Measurements from ENCODE around the gene PRAMEF11.
"Not testable (repeated sequence)": the region's sequence is repeated elsewhere in the genome, so short reads cannot be mapped to it uniquely, and the experiment has no call there.

DNA sequence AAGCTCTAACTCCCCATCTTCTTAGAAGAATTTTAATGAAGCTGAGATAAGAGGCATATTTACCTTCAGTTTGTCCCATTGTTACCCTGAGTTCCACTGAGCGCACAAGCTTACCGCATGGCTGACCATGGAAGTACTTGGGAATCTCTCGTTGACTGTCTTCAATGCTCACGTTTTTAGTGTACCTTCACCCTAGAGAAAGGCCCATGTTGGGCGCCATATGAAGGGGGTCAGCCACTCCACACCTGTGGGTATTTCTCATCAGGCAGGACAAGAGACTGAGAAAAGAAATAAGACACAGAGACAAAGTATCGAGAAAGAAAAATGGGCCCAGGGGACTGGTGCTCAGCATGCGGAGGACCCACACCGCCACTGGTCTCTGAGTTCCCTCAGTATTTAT is 46.5 kb downstream of the PRAMEF11 start:
- TF ChIP-seq JUN (IDR thresholded peaks at IDR 0.05; ENCODE audit: borderline replicate concordance, insufficient read depth, insufficient read length, low read depth); POLR2AphosphoS5 (IDR thresholded peaks at IDR 0.05; ENCODE audit: insufficient read depth, low read depth, low read length); POLR2A (IDR thresholded peaks at IDR 0.05; ENCODE audit: low read depth, low read length); MYC (IDR thresholded peaks at IDR 0.05; ENCODE audit: low read depth, low read length); CTCF (IDR thresholded peaks at IDR 0.05; ENCODE audit: extremely low read depth in 1 of 2, insufficient read depth in 1 of 2, low read depth in 1 of 2, low read length in 2 of 2): not testable (repeated sequence)

Data from endothelial cell of umbilical vein (primary cell).